Smooth muscle cell of the brain vasculature (primary cell): Measurements from ENCODE around the gene HSPB2.
"Not testable (repeated sequence)": the region's sequence is repeated elsewhere in the genome, so short reads cannot be mapped to it uniquely, and the experiment has no call there.

Experiments
- DNase-seq: peaks from one replicate; pipeline ENCODE4 v3.0.0-alpha.2; 2012; ENCODE audit warnings: low read depth, low spot score

The HSPB2 gene

DNA sequence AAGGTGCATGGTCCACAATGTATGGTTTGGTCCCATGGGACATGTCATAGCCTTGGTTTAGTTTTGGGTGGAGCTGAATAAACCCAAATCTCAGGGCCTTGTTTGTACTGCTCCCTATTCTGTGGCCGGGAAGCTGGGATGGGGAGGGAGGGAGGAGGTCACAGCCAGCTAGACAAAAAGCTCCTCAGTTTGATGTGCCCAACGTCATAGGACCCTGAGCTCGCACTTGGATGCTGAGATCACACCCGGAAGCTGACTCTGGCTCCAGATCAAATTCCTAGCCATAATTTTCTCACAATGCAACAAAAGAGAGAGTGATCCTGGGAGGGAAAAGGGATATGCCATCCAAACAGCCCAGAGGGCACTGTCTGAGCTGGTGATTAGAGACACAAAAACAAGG lies 1.5 kb downstream of the HSPB2 start:
- DNase-seq, result no peak

GRCh38 chr11:111916768-111917167 lies 4.2 kb downstream of the HSPB2 start:
- no peak for DNase-seq

- DNase-seq, result no peak
These were observed 4.8 kb downstream of the HSPB2 start for GRCh38 chr11:111917312-111917711.

- no peak for DNase-seq
These were observed 5.3 kb downstream of the HSPB2 start for GRCh38 chr11:111917788-111918187.

GRCh38 chr11:111918390-111919256 lies 6.1 kb downstream of the HSPB2 start, which contains the start of gene C11orf52:
Gene C11orf52, plus strand, starts transcription at chr11:111918913. Its CDS starts 60 bp downstream, at chr11:111918973.
- no peak for DNase-seq

DNA sequence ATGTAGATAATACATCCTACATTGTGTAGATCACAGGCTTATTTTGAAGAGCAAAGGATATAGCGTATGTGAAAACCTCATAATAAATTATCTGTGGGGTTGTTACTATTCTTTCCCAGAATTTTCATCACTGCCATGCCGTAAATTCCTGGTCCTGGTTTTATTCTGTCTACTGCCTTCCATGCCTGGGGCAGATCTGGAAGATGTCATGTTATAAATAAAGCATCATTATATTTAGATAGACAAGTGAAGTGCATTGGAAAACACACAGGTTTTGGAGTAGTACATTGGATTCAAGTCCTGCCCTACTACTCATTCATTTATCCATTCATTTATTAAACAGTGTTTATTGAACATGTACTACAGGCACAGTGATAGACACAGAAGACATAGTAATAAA lies 8.4 kb downstream of the HSPB2 start:
- no peak for DNase-seq

DNA sequence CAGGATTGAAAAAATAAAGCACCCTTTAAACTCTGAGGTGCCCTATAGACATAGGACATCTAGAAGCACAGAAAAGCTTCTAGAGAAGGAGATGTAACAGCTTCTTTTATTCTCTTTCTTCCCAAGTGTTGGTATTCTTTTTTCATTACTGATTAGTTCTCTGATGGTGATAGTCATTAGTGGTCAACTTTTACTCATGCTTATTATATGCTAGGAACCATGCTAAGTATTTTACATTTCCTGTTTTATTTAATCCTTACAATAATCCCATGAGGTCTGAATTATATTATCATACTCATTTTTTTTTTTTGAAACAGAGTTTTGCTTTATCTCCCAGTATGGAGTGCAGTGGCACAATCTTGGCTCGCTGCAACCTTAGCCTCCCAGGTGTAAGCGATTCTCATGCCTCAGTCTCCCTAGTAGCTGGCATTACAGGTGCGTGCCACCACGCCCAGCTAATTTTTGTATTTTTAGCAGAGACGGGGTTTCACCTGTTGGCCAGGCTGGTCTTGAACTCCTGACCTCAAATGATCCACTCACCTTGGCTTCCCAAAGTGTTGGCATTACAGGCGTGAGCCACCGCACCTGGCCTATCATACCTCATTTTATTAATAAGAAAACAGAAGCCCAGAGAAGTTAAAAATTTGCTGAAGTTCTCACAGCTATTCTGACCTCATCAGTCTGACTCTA lies 9.2 kb downstream of the HSPB2 start:
- DNase-seq, result no peak

GRCh38 chr11:111922803-111923202 lies 10.3 kb downstream of the HSPB2 start:
- no peak for DNase-seq

- DNase-seq, result no peak
These were observed 10.8 kb downstream of the HSPB2 start for GRCh38 chr11:111923351-111923788.

- no peak for DNase-seq
These were observed 11.4 kb downstream of the HSPB2 start for GRCh38 chr11:111923951-111924350.

DNA sequence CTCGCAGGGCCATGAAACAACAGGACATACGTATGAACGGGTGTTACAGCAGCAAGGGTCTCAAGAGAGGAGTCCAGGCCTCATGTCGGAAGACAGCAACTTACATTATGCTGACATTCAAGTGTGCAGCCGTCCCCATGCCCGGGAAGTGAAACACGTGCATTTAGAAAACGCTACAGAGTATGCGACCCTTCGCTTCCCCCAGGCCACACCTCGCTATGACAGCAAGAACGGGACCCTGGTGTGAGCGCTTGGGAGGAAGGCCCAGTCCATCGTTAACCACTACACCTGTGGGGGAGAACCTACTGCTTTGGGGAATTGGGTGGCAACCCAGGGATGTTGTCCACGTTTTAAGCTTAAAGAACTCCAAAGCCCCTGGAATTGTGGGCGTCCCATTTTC lies 13.4 kb downstream of the HSPB2 start:
- DNase-seq, result no peak

DNA sequence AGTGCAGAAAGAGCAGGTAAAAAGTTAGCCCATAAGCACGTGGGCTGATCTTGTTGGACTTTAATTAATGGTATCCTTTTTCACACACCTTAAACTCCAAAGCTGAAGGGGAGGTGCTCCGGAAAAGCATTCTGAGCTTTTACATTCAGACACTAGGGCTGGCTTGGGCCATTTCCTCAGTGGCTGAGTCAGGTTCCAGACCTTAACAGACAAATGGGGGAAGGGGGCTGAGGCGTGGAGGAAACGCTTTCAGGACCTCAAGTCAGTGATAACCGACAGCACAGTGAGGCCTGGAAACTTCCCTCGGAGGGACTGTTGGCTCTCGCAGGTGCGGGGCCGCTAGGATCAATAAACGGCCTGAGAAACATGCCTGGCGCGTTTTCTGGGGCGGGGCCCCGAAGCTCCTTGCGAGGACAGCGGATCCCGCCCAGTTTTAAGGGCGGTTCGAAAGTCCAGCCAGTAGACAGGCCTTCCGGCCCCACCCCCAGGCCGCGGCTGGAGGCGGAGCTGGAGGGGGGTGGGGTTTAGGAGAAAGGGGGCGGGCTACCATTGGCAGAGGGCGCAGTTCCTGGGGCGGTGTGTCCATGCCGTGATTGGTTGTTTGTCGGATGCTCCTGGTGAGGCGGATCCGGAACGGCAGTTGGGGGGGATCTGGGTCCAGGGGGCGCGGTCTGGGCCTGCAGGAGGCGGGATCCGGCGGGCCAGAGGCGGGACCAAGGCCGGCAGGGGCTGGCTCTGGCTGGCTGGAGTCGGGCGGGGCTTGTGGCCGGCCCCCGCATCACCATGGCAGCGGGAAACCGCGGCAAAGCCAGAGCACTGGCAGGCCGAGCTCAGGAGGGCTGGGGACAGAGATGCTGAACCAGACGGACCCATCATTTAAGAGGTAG lies 14.2 kb downstream of the HSPB2 start:
- DNase-seq, result peak; percentile 88

DNA sequence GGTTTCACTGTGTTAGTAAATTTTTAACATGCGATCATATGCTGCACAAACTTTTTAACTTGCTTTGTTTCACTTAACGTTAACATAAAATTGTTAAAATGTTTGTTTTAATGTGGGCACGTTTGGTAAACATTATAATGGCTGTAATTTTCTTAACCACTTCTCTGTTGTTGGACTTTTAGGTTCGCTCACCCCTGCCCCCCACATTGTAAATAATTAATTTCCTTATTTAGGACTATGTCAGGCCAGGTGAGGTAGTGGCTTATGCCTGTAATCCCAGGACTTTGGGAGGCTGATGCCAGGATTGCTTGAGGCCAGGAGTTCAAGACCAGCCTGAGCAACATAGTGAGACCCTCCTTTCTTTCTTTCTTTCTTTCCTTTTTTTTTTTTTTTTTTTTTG lies 17.9 kb downstream of the HSPB2 start:
- DNase-seq, result no peak

DNA sequence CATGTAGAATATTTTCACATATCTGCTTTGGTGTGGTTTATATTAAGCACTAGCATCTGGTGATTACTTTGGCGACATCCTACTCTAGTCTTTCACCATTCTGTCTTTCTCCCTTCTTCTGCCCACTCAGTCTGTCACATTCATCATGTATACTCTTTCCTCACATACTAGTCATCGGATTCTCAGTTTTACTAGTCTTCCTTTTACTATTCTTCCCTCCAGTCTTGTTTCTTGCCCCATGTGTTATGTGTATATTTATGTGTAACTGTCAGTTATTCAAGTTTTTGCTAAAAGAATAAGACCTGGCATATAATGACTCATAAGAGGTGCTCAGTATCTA lies 20.0 kb downstream of the HSPB2 start:
- no peak for DNase-seq

DNA sequence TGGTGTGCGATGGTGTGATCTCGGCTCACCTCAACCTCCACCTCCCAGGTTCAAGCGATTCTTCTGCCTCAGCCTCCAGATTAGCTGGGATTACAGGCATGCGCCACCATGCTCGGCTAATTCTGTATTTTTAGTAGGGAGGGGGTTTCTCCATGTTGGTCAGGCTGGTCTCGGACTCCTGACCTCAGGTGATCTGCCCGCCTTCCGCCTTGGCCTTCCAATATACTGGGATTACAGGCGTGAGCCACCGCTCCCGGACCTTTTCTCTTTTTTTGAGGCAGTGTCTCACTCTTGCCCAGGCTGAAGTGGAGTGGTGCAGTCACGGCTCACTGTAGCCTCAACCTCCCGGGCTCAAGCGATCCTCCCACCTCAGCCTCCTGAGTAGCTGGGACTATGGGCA lies 20.6 kb downstream of the HSPB2 start:
- not testable (repeated sequence) for DNase-seq

DNA sequence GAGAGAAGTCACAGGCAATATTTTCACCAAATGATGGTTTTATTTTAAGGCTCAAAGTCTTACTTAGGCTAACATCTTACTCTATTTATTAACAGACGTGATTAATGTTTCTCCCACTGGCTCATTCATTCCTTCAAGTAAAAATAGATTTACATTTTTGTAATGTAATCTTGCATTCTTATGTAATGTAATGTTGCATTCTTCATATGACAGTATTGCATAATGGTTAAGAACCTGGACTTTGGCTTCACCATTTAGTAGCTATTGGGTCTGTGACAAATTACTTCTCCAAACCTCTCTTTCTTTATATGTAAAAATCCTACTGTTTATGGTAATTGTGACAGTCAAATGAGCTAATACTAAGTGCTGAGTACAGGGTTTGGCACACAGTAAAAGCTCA lies 21.3 kb downstream of the HSPB2 start:
- no peak for DNase-seq

DNA sequence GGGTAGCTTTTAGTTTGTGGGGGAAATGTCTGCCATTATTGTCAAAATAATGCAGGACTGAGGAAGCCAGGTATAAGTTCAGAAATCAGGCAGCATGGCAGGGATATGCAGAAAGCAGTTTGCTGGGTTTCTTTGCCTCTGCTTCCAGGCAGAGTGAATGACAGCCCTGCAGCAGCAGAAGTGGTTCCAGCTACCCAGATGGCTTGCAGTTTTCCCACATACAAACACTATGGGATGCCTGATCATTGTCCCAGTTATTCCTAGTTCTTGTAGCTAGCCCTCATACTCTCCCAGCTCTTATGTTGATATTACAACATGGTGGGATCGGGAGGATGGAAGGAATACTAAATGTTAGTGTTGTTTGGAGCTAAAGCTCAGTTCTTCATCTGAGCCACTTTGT lies 21.8 kb downstream of the HSPB2 start:
- no peak for DNase-seq

- no peak for DNase-seq
These were observed 22.9 kb downstream of the HSPB2 start for GRCh38 chr11:111935317-111936039.

DNA sequence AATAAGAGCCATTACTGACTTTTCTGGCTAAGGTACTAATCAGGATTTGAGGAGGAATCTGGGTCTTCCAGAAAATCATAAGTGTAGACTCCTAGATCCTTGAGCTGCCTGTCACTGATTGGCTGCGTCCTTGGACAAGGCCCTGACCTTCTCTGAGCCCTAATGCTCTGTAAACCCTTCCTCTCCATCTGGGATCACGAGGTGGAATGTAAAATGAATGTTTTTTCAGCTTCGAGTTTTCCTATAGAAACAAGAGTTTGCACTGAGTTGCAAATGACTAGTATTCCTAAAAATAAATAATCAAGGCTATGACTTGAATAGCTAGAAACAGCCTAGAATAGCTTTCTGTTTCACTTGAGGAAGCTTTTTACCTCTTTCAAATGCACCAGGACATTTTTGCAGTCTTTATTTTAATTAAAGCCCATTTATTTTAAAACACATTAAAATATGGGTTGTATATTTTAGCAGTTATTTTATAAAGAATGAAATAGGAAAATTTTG lies 23.6 kb downstream of the HSPB2 start:
- no peak for DNase-seq

- DNase-seq, result no peak
These were observed 24.9 kb downstream of the HSPB2 start for GRCh38 chr11:111937461-111937769.

- DNase-seq, result no peak
These were observed 25.3 kb downstream of the HSPB2 start for GRCh38 chr11:111937844-111938243.
